Kidney (tissue), 14 donors: ENCODE data around the gene CAPZA1. TPM values are rescaled to one million over a fixed set of nuclear protein-coding genes. Genes with fewer than 3 reads are reported as not detected.

ENCODE experiments used
- DNase-seq, 5 donors: peaks; one replicate each; pipeline ENCODE4 v3.0.0-alpha.2; 2013 to 2020
- FAIRE-seq: peaks from 2 replicates; lab custom pipeline; 2012; peaks lifted over from hg19 to GRCh38; lab: Jason Lieb, UNC
- H3K27ac ChIP-seq, 2 donors: one replicate each; pipeline ENCODE4 v1.7.0; 2013; ENCODE audit warnings: low read depth in 2 of 2, low read length in 2 of 2, inconsistent platforms in 1 of 2
- H3K27me3 ChIP-seq: one replicate; pipeline ENCODE4 v1.7.1; 2013; ENCODE audit warnings: low read length, inconsistent platforms; ENCODE audit not compliant: control insufficient read depth, insufficient read depth
- H3K36me3 ChIP-seq, 3 donors: one replicate each; pipeline versions ENCODE4 v1.7.0 to v1.7.1; 2013; ENCODE audit warnings: low read length in 3 of 3, control low read depth in 1 of 3, inconsistent platforms in 1 of 3; ENCODE audit not compliant: insufficient read depth in 3 of 3, control insufficient read depth in 2 of 3
- H3K4me1 ChIP-seq, 3 donors: one replicate each; pipeline versions ENCODE4 v1.7.0 to v1.7.1; 2013; ENCODE audit warnings: low read length in 3 of 3, inconsistent platforms in 1 of 3, low read depth in 1 of 3; ENCODE audit not compliant: control insufficient read depth in 2 of 3, insufficient read depth in 2 of 3
- H3K4me3 ChIP-seq, 3 donors: one replicate each; pipeline versions ENCODE4 v1.7.0 to v1.8.1; 2013; ENCODE audit warnings: low read length in 3 of 3, control low read depth in 1 of 3, inconsistent platforms in 1 of 3
- H3K9ac ChIP-seq, 3 donors: one replicate each; pipeline versions ENCODE4 v1.7.0 to v1.7.1; 2013; ENCODE audit warnings: low read length in 3 of 3, control low read depth in 1 of 3, inconsistent platforms in 1 of 3
- H3K9me3 ChIP-seq, 3 donors: one replicate each; pipeline versions ENCODE4 v1.7.0 to v1.7.1; 2013; ENCODE audit warnings: low read length in 3 of 3, control low read depth in 1 of 3, inconsistent platforms in 1 of 3; ENCODE audit not compliant: control insufficient read depth in 2 of 3, insufficient read depth in 1 of 3
- intact Hi-C: fragments of 100-400 bp; cut with DNase I; formaldehyde crosslinking; loops from one replicate; pipeline ENCODE4 v1.11.1; 2022
- polyA plus RNA-seq: library from polyadenylated mRNA; stranded (reverse); fragments of 350-450 nt; fragmentation: Illumina TruSeq; extraction: RNeasy Lipid Tissue Mini Kit (QIAGEN cat#74804); gene quantifications from one replicate; pipeline ENCODE4 v1.2.3, GENCODE V29; 2014; ENCODE audit warnings: low read depth, low replicate concordance; ENCODE audit not compliant: insufficient read depth
- total RNA-seq: library from RNA; stranded (reverse); fragmentation: NEBNext Ultra II Directional; extraction: Animal tissue kit (Norgen Biotek cat#: 25700); gene quantifications from one replicate; pipeline ENCODE4 v1.2.1, GENCODE V29; 2021
- TF ChIP-seq, protein P1 (sequence below): IDR thresholded peaks from 3 replicates; pipeline ENCODE4 v1.5.1; 2012; ENCODE audit warnings: mild to moderate bottlenecking, moderate library complexity, borderline replicate concordance; ENCODE audit not compliant: insufficient read depth; ENCODE audit errors: extremely low read depth
- donor health status: control.
- donor health status: control.
- donor health status: control.
- donor health status: control.
- donor health status: control.
- donor health status: DM: yes; HTN: yes; CAD: no.
- donor health status: Normal renal cell carcinoma (clear cell type).

Gene CAPZA1
- total and polyA plus RNA-seq, 2 donors from 2014 or later, result 40.3 to 98.7 TPM

DNA sequence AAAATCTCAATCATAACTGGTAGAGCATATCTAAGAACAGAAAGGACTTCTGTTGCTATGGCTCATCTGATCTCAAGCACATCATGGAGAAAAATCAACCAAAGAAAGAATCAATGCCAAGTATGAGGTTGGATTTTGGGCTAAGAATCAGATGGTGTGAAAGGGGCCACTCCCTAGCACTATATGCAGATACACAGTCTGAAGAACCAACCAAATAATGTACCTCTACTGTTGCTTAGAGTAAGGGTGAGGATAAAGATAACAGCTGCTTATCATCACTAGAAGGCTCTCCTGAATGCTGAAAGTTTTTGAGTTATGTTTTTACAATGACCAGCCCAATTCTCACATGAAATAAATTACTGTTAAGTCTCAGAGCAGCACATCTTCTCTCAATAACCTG lies 36.3 kb upstream of the CAPZA1 start:
- H3K27me3 ChIP-seq, result no peaks in the 10 kb centered on the region
- FAIRE-seq, result no peak
- TF ChIP-seq, protein P1, sequence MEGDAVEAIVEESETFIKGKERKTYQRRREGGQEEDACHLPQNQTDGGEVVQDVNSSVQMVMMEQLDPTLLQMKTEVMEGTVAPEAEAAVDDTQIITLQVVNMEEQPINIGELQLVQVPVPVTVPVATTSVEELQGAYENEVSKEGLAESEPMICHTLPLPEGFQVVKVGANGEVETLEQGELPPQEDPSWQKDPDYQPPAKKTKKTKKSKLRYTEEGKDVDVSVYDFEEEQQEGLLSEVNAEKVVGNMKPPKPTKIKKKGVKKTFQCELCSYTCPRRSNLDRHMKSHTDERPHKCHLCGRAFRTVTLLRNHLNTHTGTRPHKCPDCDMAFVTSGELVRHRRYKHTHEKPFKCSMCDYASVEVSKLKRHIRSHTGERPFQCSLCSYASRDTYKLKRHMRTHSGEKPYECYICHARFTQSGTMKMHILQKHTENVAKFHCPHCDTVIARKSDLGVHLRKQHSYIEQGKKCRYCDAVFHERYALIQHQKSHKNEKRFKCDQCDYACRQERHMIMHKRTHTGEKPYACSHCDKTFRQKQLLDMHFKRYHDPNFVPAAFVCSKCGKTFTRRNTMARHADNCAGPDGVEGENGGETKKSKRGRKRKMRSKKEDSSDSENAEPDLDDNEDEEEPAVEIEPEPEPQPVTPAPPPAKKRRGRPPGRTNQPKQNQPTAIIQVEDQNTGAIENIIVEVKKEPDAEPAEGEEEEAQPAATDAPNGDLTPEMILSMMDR, result no peak

DNA sequence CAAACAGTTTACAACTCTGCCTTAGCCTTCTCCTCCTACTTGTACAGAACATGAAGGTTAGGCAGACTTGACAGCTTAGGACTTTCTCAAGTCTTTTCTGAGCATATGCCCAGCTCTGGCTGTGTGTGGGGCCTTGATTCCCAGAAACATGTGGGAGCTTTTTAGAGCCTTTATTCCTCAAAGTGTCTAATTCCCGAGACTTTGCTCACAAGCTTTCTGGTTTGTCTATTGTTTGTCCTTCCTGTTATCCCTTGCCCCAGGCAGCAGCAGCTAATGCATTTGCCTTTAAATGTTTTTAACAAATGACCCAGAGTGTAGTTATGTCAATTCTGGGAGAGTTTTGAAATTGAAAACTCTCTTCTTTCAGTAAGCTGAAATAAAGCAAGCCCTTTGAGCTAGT lies 29.9 kb upstream of the CAPZA1 start:
- Histone ChIP-seq H3K36me3 (peaks cover 2 to 6% (median 3%) of the 10 kb centered on the region in 3 donors), H3K9ac (no peak overlapping the region), H3K27me3 (no peaks in the 10 kb centered on the region), H3K4me1 (no peaks in the 10 kb centered on the region), H3K4me3 (no peak overlapping the region), H3K27ac (no peak overlapping the region), H3K9me3 (peaks cover 0 to 2% (median 0%) of the 10 kb centered on the region in 3 donors)
- no peak for FAIRE-seq
- intact Hi-C loops, result no loop called here
- no peak for DNase-seq
- TF ChIP-seq, protein P1, result no peak

More for the DNA sequence above, 36.3 kb upstream of the CAPZA1 start:
- Histone ChIP-seq H3K9ac (no peak overlapping the region), H3K4me1 (peaks cover 0 to 2% (median 0%) of the 10 kb centered on the region in 3 donors), H3K36me3 (peaks cover 0 to 7% (median 0%) of the 10 kb centered on the region in 3 donors), H3K27ac (no peak overlapping the region), H3K4me3 (no peak overlapping the region), H3K9me3 (no peaks in the 10 kb centered on the region)
- intact Hi-C loops, result no loop called here
- DNase-seq, result no peak

GRCh38 chr1:112594208-112594876 lies 25.3 kb upstream of the CAPZA1 start:
- intact Hi-C loops, result no loop called here
- Histone ChIP-seq H3K4me3 (no peak overlapping the region), H3K27me3 (no peaks in the 10 kb centered on the region), H3K9me3 (peaks cover 0 to 2% (median 0%) of the 10 kb centered on the region in 3 donors), H3K27ac (no peak overlapping the region), H3K9ac (no peak overlapping the region), H3K4me1 (no peaks in the 10 kb centered on the region), H3K36me3 (peaks cover 3 to 10% (median 4%) of the 10 kb centered on the region in 3 donors)
- no peak for DNase-seq
- no peak for FAIRE-seq
- TF ChIP-seq, protein P1, result no peak
